Measurements from ENCODE around the gene PDE4D.

The PDE4D gene

GRCh38 chr5:59543821-59544442, 349.6 kb downstream of the PDE4D start:
- no peaks in the 10 kb centered on the region for H3K27me3 ChIP-seq (ENCODE audit: insufficient read depth, poor library complexity, severe bottlenecking)
- TF ChIP-seq GABPA (IDR thresholded peaks at IDR 0.05; ENCODE audit: low read depth) = no peak
- TF ChIP-seq CTCF (IDR thresholded peaks at IDR 0.05; ENCODE audit: insufficient read depth, low read length) = no peak
- TF ChIP-seq POLR2AphosphoS5 (IDR thresholded peaks at IDR 0.05; ENCODE audit: low read depth) = no peak
- TF ChIP-seq REST (IDR thresholded peaks at IDR 0.05; ENCODE audit: insufficient replicate concordance, low read depth) = no peak
- TF ChIP-seq SPI1 (IDR thresholded peaks at IDR 0.05; ENCODE audit: borderline replicate concordance, low read depth) = no peak
- no peak overlapping the region for H3K4me3 ChIP-seq (replicated peaks; ENCODE audit: insufficient read depth, low read length)
- no peak overlapping the region for H3K27ac ChIP-seq (replicated peaks)
- no peak for DNase-seq (ENCODE audit: low read depth in 1 of 2, low spot score in 1 of 2)

- no peak for TF ChIP-seq GABPA (IDR thresholded peaks at IDR 0.05; ENCODE audit: low read depth)
- no peak for TF ChIP-seq REST (IDR thresholded peaks at IDR 0.05; ENCODE audit: insufficient replicate concordance, low read depth)
- H3K4me3 ChIP-seq (replicated peaks; ENCODE audit: insufficient read depth, low read length) = no peak overlapping the region
- no peaks in the 10 kb centered on the region for H3K27me3 ChIP-seq (ENCODE audit: insufficient read depth, poor library complexity, severe bottlenecking)
- no peak for DNase-seq (ENCODE audit: low read depth in 1 of 2, low spot score in 1 of 2)
- no peak overlapping the region for H3K27ac ChIP-seq (replicated peaks)
Measured at GRCh38 chr5:59542851-59543820, 350.4 kb downstream of the PDE4D start.

GRCh38 chr5:59542306-59542705, 351.2 kb downstream of the PDE4D start:
- no peak for DNase-seq (ENCODE audit: low read depth in 1 of 2, low spot score in 1 of 2)
- H3K4me3 ChIP-seq (replicated peaks; ENCODE audit: insufficient read depth, low read length) = no peak overlapping the region
- H3K27me3 ChIP-seq (ENCODE audit: insufficient read depth, poor library complexity, severe bottlenecking) = no peaks in the 10 kb centered on the region
- TF ChIP-seq CTCF (IDR thresholded peaks at IDR 0.05; ENCODE audit: insufficient read depth, low read length) (no peak), GABPA (IDR thresholded peaks at IDR 0.05; ENCODE audit: low read depth) (no peak)
- no peak overlapping the region for H3K27ac ChIP-seq (replicated peaks)

GRCh38 chr5:59540366-59540765, 353.2 kb downstream of the PDE4D start:
- TF ChIP-seq CTCF (IDR thresholded peaks at IDR 0.05; ENCODE audit: insufficient read depth, low read length) (no peak), REST (IDR thresholded peaks at IDR 0.05; ENCODE audit: insufficient replicate concordance, low read depth) (no peak), POLR2AphosphoS5 (IDR thresholded peaks at IDR 0.05; ENCODE audit: low read depth) (no peak), SPI1 (IDR thresholded peaks at IDR 0.05; ENCODE audit: borderline replicate concordance, low read depth) (no peak), GABPA (IDR thresholded peaks at IDR 0.05; ENCODE audit: low read depth) (no peak)
- Histone ChIP-seq H3K27me3 (ENCODE audit: insufficient read depth, poor library complexity, severe bottlenecking) (no peaks in the 10 kb centered on the region), H3K4me3 (replicated peaks; ENCODE audit: insufficient read depth, low read length) (no peak overlapping the region), H3K27ac (replicated peaks) (no peak overlapping the region)
- DNase-seq (ENCODE audit: low read depth in 1 of 2, low spot score in 1 of 2) = no peak
